Stimulated activated CD8-positive, alpha-beta memory T cell treated with anti-CD3 and anti-CD28 coated beads, Interleukin-4, amount 100 ng/mL, for 48 hours (primary cell): ENCODE results near the gene EFCAB12.

ENCODE experiments used
- DNase-seq: peaks from one replicate; pipeline ENCODE4 v3.0.0-alpha.2; 2020

The EFCAB12 gene

DNA sequence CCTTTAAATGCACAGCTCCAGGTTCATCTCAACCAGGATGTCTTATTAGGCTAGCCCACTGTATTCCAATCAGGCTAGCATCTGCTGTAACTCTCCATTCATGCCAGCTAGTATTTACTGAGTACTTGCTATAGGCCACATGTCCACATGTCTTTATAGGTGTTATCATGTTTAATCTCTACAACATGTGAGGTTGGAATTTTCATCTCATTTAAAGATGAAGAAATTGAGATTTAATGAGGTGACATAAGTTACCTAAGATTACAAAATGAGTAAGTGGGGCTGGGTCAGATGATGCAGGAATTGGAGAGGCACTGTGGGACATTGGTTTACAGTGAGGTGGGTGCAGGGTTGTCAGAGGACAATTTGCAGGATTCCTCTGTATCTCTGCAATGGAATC, 14.5 kb upstream of the EFCAB12 start:
- no peak for DNase-seq

- no peak for DNase-seq
Observed at GRCh38 chr3:129442486-129442885, 14.1 kb upstream of the EFCAB12 start.

- no peak for DNase-seq
Observed at GRCh38 chr3:129441782-129442181, 13.3 kb upstream of the EFCAB12 start.

DNA sequence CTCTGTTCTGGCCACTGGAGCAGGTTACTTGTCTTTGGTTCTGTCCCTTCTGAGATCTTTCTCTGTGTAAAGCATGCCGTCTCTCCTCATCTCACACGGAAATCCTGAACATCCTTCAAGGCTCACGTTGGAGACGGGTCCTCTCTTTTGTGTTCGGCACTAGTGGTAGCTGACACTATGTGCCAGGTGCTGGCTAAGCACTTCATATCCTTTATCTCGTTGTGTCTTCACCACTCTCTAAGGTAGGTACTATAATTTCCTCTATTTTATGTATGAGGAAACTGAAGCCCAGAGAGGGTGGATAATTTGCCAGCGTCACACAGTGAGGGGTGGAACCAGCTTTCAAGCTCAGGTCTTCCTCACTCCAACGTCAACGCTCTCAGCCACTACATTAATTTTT, 12.8 kb upstream of the EFCAB12 start:
- DNase-seq: no peak

DNA sequence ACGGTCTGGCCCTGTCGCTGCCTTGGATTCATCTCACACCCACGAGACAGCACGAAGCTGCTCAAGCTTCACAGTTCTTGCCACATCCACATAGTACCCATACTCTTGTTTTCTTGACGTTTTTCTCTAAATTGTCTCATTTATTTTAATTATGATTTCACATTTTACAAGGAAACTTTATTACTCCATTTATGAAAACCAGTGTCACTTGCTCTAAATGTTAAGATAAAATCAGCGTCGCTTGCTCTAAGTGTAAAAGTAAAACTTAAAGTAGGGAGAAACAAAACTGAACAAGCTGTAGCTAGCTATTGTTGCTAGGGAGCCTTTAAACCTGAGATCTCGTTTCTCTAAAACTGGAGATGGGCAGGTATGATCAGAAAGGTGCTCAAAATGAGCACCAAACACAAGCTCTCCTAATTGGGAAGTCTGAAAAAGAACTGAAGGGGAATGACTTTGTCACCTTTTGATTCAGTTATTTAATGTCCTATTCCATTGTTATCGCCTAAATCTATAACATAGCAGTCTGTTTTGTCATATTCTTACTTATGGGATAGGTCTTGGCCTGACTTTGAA, 12.3 kb upstream of the EFCAB12 start:
- DNase-seq: no peak

- DNase-seq: peak; percentile 99
Observed at GRCh38 chr3:129439817-129440617, 11.6 kb upstream of the EFCAB12 start, which contains the start of the genes IFT122 and MBD4. Gene IFT122, plus strand, starts transcription at chr3:129440224. Its CDS starts 107 bp downstream, at chr3:129440331. Gene MBD4, minus strand, starts transcription at chr3:129439948. Its CDS starts 115 bp downstream, at chr3:129439833.

GRCh38 chr3:129439226-129439816, 10.9 kb upstream of the EFCAB12 start:
- DNase-seq: peak; percentile 69

GRCh38 chr3:129435367-129435766, 6.9 kb upstream of the EFCAB12 start:
- DNase-seq: no peak

DNA sequence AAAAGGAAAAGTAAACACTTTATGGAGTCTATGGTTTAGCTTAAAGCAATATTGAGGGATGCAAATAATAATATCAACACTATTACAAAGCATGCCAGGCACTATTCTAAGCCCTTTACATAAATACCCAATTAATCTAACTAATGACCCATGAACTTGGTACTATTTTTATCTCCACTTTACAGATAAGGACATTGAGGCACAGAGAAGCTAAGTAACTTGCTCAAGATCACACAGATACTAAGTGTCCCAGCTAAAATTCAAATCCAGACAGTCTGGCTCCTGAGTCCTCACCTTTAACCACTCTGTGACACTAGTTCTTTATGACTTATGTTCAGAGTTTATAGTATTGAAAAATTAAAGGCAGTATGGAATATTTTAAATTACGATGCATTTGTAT, 5.7 kb upstream of the EFCAB12 start:
- no peak for DNase-seq

GRCh38 chr3:129433565-129433964, 5.1 kb upstream of the EFCAB12 start:
- DNase-seq: no peak

GRCh38 chr3:129432671-129433070, 4.2 kb upstream of the EFCAB12 start:
- DNase-seq: no peak

DNA sequence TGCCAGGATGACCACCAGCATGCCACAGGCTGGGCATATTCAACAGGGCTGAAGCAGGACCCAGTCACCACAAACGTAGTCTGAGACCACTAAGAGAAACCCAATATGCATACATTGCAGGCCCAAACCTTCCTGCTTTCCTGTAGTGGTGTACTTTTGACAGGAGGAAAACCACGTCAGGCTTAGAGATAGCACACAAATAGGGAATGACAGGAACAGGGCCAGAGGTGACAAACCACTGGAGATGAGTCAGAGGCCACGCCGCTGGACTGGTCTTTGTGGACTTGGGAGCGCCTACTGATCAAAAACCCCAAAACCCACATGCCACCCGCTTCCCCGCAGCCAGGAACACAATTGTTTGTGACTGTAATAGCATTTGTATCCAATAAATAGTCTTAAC, 3.6 kb upstream of the EFCAB12 start:
- DNase-seq: no peak

- no peak for DNase-seq
Observed at GRCh38 chr3:129429602-129430001, 1.2 kb upstream of the EFCAB12 start.

DNA sequence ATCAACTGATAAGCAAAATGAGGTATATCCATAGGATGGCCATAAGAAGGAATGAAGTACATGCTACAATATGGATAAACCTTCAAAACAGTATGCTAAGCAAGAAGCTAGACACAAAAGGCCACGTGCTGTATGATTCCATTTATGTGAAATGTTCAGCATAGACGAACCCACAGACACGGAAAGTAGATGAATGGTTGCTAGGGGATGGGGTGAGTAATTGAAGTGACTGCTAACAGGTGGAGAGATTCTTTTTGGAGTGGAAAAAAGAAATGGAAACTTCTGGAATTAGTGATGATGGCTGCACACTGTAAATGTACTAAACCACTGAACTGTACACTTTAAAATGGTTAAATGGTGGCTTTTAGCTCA, 630 bp upstream of the EFCAB12 start:
- DNase-seq: no peak

- no peak for DNase-seq
Observed at GRCh38 chr3:129428007-129428375, 445 bp downstream of the EFCAB12 start.

GRCh38 chr3:129425619-129426018, 2.8 kb downstream of the EFCAB12 start:
- no peak for DNase-seq

DNA sequence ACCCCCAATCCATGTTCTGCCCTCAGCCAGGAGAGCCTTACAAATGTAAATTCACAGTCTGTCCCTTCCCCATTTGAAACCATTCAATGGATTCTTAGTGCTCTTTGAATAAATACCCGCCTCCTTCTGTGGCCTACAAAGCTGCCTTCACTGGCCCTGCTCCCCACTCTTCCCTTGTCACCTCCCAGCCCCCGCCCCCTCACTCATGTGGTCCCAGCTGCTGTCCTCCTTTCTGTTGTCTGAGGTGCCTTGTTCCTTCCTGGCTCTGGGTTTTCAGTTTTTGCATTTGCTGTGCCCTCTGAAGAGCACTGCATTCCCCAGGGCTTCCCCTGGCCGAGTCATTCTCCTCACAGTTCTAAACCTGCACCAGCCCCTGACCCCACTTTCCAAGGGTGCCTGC, 3.2 kb downstream of the EFCAB12 start:
- no peak for DNase-seq

DNA sequence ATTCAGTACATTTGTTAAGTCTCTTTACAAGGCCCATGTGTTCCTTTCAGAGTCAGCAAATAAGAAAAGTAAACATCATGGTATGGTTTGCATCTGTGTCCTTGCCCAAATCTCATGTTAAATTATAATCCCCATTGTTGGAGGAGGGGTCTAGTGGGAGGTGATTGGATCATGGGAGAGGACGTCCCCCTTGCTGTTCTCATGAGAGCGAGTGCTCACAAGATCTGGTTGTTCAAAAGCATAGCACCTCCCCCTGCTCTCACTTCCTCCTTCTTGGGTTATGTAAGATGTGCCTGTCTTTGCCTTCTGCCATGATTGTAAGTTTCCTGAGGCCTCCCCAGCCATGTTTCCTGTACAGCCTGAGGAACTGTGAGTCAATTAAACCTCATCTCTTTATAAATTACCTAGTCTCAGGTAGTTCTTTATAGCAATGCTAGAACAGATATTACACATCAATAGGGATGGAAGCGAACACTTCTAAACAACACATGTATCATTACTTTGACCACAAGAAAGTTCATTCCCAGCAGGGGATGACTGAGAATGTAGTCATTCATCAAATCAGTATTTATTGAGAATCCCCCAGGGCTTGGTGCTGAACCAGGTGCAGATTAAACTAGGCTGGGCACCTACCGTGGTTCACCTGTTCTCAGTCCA, 4.1 kb downstream of the EFCAB12 start:
- DNase-seq: no peak

- no peak for DNase-seq
Observed at GRCh38 chr3:129422897-129423296, 5.5 kb downstream of the EFCAB12 start.

DNA sequence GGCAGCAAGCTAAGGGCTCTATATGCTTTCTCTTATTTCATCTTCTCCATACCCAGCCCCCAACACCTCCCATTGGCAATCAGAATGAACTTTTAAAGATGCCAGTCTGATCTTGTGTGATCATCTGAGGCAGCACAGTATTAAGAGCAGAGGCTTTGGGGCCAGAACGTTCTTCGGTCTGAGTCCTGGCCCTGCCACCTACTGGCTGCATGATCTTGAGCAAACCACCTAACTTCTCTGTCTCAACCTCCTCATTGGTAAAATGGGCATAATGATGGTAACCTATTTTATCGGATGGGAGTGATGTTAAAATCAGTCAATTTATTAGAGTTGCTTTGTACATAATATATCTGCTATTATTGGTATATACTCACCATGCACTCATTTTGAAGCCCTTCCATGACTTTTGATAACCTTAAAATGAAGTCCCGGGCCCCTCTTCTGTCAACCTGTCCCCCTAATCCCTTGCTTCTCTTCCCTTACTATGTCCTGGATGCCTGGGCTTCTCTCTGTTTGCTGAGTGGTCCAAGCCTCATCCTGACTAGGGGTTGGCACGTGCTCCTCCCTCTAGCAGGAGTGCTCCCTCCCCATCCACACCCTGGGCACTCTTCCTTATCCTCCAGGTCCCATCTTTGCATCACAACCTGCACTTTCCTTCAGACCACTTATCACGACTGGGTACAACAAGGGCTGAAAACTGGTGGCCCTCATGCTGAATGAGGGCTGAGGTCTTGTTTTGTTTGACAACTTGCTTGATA, 6.3 kb downstream of the EFCAB12 start:
- DNase-seq: no peak

- no peak for DNase-seq
Observed at GRCh38 chr3:129421236-129421883, 7.1 kb downstream of the EFCAB12 start.

DNA sequence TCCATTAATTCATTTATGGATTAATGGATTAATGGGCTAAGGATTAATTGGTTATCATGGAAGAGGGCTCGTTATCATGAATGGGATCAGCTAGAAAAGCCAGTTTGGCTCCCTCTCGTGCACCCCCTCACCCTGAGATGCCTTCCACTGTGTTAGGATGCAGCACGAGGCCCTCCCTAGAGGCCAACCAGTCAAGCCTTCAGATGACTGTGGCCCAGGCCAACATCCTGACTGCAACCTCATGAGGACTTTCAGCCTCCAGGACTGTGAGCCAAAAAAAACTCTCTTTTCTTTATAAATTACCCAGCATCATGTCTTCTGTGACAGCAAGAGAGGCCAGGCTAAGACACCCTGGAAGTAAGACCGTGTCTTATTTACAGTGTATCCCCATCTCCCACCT, 9.0 kb downstream of the EFCAB12 start:
- no peak for DNase-seq
